ENCODE measurements around the gene LIMS2. TPM values are rescaled to one million over a fixed set of nuclear protein-coding genes. Genes with fewer than 3 reads are reported as not detected.

LIMS2 gene
- total and polyA plus RNA-seq, 2 donors (not counting 1 experiment from before 2014, with no cell fraction given): 1.8 to 17.3 TPM

DNA sequence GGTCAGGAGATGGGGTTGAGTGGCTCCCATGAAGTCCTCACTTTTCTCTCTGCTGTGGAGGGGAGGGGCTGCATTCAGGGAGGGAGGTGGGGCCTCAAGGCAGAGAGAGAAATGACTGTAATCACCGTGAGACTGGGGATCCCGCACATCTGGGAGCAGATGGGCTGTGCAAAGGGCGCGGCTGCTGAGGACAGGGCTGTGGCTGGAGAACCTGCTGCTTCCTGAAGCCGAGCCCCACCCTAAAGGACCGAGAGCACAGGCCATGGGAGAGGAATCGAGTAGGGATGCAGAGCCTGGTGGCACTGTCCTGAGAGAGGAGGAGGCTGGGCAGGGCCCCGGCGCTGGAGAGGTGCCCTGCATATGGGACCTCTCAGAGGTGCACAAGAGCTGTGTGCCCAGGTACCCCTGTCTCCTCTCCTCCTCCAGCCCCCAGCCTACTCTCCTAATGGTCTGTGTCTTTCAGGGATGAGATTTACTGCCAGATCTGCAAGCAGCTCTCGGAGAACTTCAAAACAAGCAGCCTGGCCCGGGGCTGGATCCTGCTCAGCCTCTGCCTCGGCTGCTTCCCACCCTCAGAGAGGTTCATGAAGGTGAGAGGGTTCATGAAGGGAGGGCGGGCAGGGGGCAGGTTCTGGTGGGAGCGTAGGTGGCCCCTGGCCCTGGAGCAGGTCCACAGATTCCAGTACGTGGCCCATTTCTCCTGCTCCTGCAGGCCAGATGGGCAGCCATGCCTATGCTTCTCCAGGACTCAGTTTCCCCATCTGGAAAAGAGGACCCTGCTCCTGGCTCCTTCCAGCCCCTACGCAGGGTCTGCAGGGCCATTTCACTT lies 55.2 kb downstream of the LIMS2 start:
- H4K20me1 ChIP-seq (ENCODE audit: control insufficient read depth, extremely low read depth, insufficient read depth, low read length): no peaks in the 10 kb centered on the region
- no peaks in the 10 kb centered on the region for H3K36me3 ChIP-seq (ENCODE audit: control insufficient read depth, insufficient read depth, low read length)
- H3K27me3 ChIP-seq (ENCODE audit: control insufficient read depth, insufficient read depth, low read length): peaks cover 2% of the 10 kb centered on the region
- no peak overlapping the region for H3K4me3 ChIP-seq (replicated peaks in 1 of 4; ENCODE audit: control extremely low read depth in 1 of 4, insufficient read depth in 1 of 4, low read depth in 3 of 4, low read length in 4 of 4)
- H3K27ac ChIP-seq (ENCODE audit: insufficient read depth, low read length): no peak overlapping the region
- TF ChIP-seq CTCF (conservative IDR thresholded peaks at IDR 0.05 in 1 of 2, IDR thresholded peaks at IDR 0.05 in 1 of 2; ENCODE audit: low read depth in 1 of 2, low read length in 2 of 2) (no peak), EZH2 (IDR thresholded peaks at IDR 0.05; ENCODE audit: low read length, missing control alignments) (no peak)
- no peak overlapping the region for H3K9ac ChIP-seq (ENCODE audit: insufficient read depth, low read length)
- H3K4me2 ChIP-seq (ENCODE audit: extremely low read depth, insufficient read depth, low read length): no peak overlapping the region
- H3K79me2 ChIP-seq (ENCODE audit: control insufficient read depth, insufficient read depth, low read length): no peaks in the 10 kb centered on the region
- DNase-seq (ENCODE audit: low read depth in 2 of 2): no peak
- no peaks in the 10 kb centered on the region for H3K4me1 ChIP-seq (ENCODE audit: control insufficient read depth, extremely low read depth, insufficient read depth, low read length)
- H3K9me3 ChIP-seq (ENCODE audit: control insufficient read depth, insufficient read depth, low read depth, low read length): no peaks in the 10 kb centered on the region
- no peak overlapping the region for H2AFZ ChIP-seq (ENCODE audit: low read length)

- Histone ChIP-seq H3K4me3 (replicated peaks in 1 of 4; ENCODE audit: control extremely low read depth in 1 of 4, insufficient read depth in 1 of 4, low read depth in 3 of 4, low read length in 4 of 4) (no peak overlapping the region), H3K9me3 (ENCODE audit: control insufficient read depth, insufficient read depth, low read depth, low read length) (no peaks in the 10 kb centered on the region), H3K9ac (ENCODE audit: insufficient read depth, low read length) (no peak overlapping the region), H2AFZ (ENCODE audit: low read length) (no peak overlapping the region), H3K79me2 (ENCODE audit: control insufficient read depth, insufficient read depth, low read length) (no peaks in the 10 kb centered on the region), H4K20me1 (ENCODE audit: control insufficient read depth, extremely low read depth, insufficient read depth, low read length) (no peaks in the 10 kb centered on the region), H3K27me3 (ENCODE audit: control insufficient read depth, insufficient read depth, low read length) (peaks cover 9% of the 10 kb centered on the region), H3K4me1 (ENCODE audit: control insufficient read depth, extremely low read depth, insufficient read depth, low read length) (no peaks in the 10 kb centered on the region), H3K27ac (ENCODE audit: insufficient read depth, low read length) (no peak overlapping the region), H3K36me3 (ENCODE audit: control insufficient read depth, insufficient read depth, low read length) (no peaks in the 10 kb centered on the region), H3K4me2 (ENCODE audit: extremely low read depth, insufficient read depth, low read length) (no peak overlapping the region)
- no peak for DNase-seq (ENCODE audit: low read depth in 2 of 2)
- no peak for TF ChIP-seq EZH2 (IDR thresholded peaks at IDR 0.05; ENCODE audit: low read length, missing control alignments)
- TF ChIP-seq CTCF (conservative IDR thresholded peaks at IDR 0.05 in 1 of 2, IDR thresholded peaks at IDR 0.05 in 1 of 2; ENCODE audit: low read depth in 1 of 2, low read length in 2 of 2): no peak
Measured at GRCh38 chr2:127619203-127619590, 56.1 kb downstream of the LIMS2 start.

DNA sequence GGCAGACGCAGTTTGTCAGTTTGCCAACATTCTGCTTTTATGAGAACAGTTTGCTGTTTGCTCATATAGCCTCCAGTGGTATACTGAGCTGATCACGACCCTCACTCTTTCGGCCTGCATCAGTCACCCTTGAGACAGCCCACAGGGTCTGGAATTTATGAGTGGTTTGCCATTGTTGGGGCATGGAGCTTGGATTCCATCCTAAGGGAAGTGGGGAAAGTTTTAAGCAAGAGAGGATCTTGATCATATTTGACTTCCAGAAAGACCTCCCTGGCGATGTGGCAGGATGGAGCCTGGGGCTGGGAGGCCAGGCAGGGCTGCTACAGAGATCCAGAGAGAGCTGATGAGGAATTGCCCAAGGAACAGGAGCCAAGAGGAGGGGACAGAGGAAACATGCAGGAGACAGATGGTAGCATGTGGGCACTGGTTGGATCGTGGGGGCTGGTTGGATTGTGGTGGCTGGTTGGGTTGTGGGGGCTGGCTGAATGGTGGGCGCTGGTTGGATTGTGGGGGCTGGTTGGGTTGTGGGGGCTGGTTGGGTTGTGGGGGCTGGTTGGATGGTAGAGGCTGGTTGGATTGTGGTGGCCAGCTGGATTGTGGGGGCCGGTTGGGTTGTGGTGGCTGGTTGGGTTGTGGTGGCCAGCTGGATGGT lies 56.7 kb downstream of the LIMS2 start:
- no peaks in the 10 kb centered on the region for H3K36me3 ChIP-seq (ENCODE audit: control insufficient read depth, insufficient read depth, low read length)
- peaks cover 10% of the 10 kb centered on the region for H3K27me3 ChIP-seq (ENCODE audit: control insufficient read depth, insufficient read depth, low read length)
- H3K4me3 ChIP-seq (replicated peaks in 1 of 4; ENCODE audit: control extremely low read depth in 1 of 4, insufficient read depth in 1 of 4, low read depth in 3 of 4, low read length in 4 of 4): no peak overlapping the region
- DNase-seq (ENCODE audit: low read depth in 2 of 2): no peak
- no peaks in the 10 kb centered on the region for H3K79me2 ChIP-seq (ENCODE audit: control insufficient read depth, insufficient read depth, low read length)
- no peak overlapping the region for H3K9ac ChIP-seq (ENCODE audit: insufficient read depth, low read length)
- no peak overlapping the region for H3K27ac ChIP-seq (ENCODE audit: insufficient read depth, low read length)
- H3K4me1 ChIP-seq (ENCODE audit: control insufficient read depth, extremely low read depth, insufficient read depth, low read length): no peaks in the 10 kb centered on the region
- H2AFZ ChIP-seq (ENCODE audit: low read length): no peak overlapping the region
- H4K20me1 ChIP-seq (ENCODE audit: control insufficient read depth, extremely low read depth, insufficient read depth, low read length): no peaks in the 10 kb centered on the region
- no peaks in the 10 kb centered on the region for H3K9me3 ChIP-seq (ENCODE audit: control insufficient read depth, insufficient read depth, low read depth, low read length)
- TF ChIP-seq CTCF (conservative IDR thresholded peaks at IDR 0.05 in 1 of 2, IDR thresholded peaks at IDR 0.05 in 1 of 2; ENCODE audit: low read depth in 1 of 2, low read length in 2 of 2): no peak
- no peak for TF ChIP-seq EZH2 (IDR thresholded peaks at IDR 0.05; ENCODE audit: low read length, missing control alignments)
- H3K4me2 ChIP-seq (ENCODE audit: extremely low read depth, insufficient read depth, low read length): no peak overlapping the region

All from fibroblast of lung (primary cell).